Measurements from ENCODE around the gene ABLIM2. TPM values are rescaled to one million over a fixed set of nuclear protein-coding genes. Genes with fewer than 3 reads are reported as not detected.
"Not testable (repeated sequence)": the region's sequence is repeated elsewhere in the genome, so short reads cannot be mapped to it uniquely, and the experiment has no call there.

ABLIM2 gene
- total RNA-seq, 1 donor from 2014 or later, result 11.3 TPM

DNA sequence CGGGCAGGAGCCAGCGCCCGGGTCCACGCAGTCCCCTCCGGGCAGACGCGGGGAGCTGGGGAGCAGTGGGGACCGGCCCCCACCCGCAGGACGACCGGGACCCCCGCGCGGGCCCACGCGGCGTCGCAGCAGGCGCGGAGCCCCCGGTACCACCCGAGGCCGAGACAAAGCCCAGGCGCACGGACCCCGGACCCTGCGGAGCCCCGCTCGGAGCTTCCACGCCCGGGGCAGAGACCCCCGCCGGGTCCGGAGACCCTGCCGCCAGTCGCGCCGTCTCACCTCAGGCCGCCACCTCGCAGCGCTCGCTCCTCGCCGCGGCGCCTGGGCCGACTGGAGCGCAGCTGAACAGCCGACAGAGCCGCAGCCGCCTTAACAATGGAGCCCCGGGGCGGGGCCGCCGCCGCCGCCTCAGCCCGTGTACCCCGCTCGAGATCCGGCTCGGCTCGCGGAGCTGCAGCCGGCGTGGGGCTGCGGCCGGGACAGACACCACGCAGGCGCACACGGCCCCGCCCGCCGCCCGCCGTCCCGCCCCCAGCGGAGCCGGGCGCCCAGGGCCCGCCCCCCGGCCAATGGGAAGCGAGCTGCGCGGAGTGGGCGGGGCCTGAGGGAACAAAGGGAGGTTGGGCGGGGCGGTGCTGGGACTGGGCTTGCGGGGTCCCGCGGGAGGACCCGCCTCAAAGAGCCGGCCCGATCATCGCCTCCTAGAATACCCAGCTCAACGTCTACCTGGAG is 219.1 kb downstream of the ABLIM2 start, which contains the start of gene AFAP1:
TSS of gene AFAP1 (minus strand) at position 485 of the 732 bp plus-strand sequence. CDS start 67,783 bp downstream, outside the sequence.
- peak; percentile 82 for DNase-seq (ENCODE audit: low spot score)

DNA sequence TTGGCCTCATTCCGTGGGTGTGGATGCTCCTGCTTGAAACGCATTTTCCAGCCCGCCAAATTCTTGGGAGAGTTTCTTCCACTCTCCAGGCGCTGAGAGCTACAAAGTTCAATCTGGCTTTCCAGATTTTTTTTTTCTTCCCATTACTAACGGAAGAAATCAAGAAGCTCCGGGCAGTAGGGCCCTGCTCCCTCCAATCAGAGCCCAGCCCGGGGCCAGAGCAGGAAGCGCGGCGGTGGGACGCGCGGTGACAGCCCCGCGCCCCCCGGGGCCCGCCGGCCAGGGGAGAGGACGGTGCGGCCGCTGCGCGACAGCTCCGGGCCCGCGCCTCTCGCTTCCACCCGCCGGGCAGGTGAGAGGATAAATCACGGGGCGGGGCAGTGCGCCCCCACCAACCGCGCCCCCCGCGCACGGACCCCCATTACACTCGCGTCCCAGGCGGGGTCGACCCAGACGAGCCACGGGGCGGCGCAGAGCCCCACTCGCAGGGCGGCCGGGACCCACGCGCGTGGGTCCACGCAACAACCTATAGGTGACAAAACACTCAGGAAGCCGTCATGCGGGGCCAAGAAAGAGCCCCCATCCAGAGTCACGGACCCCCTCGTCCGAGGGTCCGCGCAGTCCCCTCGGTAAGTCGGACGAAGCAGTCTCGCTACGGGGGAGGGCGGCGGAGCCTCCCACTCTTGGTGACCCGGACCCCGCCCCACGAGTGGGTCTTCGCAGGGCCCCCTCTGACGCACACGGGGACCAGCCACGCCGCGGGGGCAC is 219.8 kb downstream of the ABLIM2 start:
- DNase-seq (ENCODE audit: low spot score), result no peak

DNA sequence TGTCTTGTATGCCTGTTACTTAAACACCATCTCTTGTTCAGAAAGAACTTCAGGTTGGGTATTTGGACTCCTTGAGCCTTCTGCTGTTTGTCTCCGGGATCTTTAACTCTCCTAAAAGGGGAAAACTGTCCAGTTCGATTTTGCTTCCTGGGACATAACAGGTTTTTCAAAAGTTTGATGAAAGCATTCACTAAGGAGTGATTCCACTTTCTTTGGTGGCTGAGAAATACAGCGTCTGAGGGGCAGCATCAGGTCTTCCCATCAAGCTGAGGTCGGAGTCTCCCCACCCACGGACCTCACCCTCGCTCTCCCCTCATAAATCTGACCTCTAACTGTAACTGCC is 220.4 kb downstream of the ABLIM2 start:
- no peak for DNase-seq (ENCODE audit: low spot score)

DNA sequence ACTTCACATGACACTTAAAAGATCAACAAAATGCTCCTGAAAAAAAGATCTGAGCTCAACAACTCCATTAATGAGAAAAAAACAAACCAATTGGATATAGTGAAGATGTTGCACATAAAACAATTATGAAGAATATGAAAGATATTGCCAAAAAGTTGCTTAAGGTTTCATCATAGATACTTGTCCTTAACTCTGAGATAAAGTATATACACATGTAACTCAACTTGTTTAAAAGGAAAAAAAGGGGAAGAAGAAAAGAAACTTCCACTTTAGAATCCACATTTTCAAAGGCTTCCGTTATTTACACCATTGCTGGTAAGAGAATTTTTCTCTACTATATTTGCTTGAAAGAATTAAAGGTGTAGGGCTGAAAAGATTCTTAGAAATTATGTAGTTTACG is 221.6 kb downstream of the ABLIM2 start:
- no peak for DNase-seq (ENCODE audit: low spot score)

DNA sequence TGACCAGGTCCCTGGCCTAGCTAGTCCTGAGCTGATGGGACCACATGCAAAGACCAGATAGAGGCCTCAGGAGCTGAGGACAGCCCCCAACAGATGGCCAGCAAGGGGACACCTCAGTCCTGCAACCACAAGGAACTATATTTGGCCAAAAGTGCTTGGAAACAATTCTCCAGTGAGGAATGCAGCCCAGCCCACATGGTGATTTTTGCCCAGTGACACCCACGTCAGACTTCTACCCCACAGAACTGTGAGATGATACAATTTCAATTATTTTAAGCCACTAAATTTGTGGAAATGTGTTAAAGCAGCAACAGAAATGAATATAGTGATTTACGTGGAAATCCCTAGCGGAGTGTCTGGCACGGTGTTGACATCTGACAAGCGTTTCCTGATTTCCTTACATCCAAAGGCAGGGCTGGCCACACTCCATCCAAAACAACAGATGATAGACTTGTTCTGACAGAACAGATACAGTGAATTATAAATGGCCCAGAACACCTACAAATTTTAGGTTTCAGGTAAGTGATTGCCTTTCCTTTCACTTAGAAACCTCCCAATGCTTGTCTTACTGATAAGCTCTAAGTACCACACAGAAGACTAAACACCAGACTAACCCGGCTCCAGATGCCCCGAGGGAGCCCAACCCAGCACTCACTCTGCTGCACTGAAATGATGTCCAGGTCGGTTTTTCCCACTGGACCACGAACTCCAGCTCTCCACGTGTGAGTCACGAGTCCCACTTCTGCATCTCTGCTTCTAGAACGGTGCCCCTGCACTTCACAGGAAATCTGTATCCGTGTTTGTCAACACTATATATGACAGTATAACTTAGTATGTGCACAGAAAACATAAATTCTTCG is 224.7 kb downstream of the ABLIM2 start:
- no peak for DNase-seq (ENCODE audit: low spot score)

DNA sequence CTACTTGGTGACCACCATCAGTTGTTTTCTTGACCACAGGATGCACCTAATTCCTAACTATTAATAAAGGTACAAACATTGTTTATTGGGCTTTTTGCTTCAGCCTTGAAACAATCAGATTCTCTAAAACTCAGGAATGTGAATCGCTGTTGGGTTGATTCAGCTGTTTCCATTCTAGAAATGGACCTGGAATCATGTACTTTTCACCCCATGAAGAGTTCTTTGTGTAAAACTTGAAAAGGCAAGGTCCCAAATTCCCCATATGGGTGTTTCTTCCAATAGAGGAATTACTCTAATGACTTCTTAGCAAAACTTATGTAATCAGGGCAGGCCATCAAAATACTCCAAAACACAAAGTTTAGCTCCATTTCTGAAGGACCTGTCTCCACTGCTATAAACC is 226.3 kb downstream of the ABLIM2 start:
- no peak for DNase-seq (ENCODE audit: low spot score)

DNA sequence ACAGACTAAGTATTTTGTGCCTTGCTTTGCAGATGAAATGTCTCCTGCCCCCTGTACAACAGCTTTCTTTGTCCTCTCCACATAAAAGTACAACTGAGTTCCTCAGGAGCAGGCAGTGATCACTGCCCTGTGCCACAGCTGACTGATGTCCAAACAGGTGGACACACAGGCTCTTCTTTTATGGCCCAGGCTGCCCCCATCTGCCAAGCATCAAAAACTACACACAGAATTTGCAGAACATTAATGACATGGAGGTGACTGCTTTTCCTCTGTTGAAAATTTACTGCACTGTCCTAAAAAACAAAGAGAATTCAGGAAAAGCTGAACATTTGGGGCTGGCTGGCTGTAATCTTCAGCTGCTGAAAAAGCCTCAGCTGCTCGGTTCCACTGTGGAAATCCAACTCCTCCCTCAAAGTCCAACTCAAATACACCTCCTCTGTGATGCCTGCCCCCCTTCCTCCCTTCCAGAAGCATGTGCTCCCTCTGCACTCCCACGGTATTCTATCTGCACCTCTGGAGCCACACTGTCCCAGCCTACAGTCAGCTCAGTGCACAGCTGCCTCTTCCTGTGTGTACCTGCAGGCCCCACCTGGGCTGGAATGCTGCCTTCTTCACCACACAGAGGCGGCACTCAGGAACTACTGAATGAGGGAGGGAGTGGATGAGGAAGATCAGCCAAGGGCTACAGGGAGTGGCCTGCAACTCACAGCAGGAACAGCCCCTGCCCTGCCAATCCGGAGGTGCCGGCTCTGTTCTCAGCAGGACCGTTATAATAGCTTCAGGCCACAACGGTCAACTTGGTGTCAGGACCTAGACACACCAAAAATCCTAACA is 229.3 kb downstream of the ABLIM2 start:
- peak; percentile 68 for DNase-seq (ENCODE audit: low spot score)

DNA sequence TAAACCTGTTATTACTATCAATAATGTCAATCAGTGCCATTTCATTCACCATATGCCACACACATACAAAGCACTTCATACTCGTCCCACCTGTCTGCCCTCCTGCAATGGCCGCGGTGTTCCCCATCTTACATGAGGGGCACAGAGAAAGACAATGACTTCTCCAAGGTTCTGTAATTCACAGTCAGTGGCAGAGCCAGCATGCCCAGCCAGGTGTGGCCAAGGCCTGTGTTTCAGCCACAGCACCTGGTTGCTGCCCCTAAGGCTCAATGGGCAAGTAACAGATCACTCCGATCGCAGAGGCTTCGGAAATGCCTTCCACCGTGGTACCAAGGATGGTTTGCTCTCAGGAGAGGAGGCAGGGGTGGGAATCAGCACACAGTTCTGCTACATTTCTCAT is 229.9 kb downstream of the ABLIM2 start:
- DNase-seq (ENCODE audit: low spot score), result no peak

DNA sequence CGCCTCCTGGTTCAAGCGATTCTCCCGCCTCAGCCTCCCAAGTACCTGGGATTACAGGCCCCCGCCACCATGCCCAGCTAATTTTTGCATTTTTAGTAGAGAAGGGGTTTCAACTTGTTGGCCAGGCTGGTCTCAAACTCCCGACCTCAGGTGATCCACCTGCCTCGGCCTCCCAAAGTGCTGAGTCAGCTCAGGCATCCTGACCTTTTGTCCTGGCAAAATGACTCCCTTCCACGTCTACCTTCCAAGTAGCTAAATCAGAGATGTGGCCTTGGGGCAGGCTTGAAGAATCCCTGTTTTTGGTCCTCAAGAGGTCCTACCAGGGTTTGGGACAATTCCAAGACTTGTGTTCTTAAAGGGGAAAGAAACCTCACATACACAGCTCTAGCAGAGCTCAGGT is 231.8 kb downstream of the ABLIM2 start:
- no peak for DNase-seq (ENCODE audit: low spot score)

DNA sequence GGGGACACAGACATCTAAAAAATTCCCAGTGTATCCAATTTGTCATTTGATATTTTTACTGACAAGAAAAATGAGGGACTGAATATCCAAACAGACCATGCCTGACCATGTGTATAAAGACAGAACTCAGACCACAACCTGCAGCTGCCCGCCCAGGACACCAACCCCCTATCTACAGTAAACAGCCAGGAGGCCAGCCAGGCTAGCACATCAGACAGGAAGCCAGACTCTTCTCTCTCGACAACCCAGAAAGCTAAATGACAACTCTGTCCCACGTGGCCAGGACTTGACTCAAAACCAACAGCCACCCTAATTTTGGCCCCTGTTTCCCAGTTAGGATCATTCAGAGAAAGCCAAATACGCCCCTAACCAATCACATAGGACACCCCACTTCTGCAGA is 234.0 kb downstream of the ABLIM2 start:
- no peak for DNase-seq (ENCODE audit: low spot score)

DNA sequence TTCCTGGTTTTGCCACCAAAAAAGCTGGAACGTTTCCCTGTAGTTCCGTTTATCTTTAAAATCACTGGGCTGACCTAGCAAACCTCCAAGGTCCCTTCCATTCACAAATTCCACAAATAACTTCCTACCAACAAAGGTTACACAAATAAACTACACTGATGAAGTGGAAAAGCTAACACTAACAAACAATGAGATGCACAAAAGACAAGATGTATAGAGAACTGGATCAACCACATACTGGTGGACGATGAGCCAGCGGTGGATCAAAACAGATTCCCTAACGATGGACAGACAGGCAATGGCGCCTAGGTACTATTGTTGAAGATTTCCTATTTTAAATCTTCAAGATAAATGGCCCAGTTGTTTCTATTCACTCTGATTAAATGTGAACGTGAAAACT is 234.4 kb downstream of the ABLIM2 start:
- no peak for DNase-seq (ENCODE audit: low spot score)

DNA sequence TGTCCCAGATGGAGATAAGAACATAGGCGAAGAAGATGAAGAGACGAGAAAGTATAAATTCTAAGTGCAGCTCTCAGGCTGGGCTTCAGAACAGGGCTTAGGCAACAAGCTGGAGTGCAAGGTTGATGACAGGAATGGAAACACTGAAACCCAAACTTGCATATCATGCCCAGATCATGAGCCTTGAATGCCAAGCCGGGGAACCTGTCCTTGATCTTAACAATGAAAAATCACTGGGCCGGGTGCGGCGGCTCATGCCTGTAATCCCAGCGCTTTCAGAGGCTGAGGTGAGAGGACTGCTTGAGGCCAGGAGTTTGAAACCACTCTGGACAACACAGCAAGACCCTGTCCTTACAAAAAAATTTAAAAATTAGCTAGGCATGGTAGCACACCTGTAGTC is 236.1 kb downstream of the ABLIM2 start:
- no peak for DNase-seq (ENCODE audit: low spot score)

DNA sequence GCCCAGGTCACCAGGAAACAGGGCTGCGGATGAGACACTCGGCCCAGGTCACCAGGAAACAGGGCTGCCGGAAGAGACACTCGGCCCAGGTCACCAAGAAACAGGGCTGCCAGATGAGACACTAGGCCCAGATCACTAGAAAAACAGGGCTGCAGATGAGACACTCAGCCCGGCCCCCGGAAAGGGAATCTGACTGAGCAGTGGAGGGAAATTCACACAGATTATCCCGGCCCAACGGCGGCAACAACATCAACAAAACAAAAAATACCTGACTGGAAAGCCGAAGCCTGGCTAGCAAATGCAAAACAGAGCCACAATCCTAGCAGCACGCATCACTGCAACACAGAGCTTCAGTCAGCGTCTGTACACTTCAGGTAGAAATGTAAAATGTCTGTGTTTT is 239.6 kb downstream of the ABLIM2 start:
- no peak for DNase-seq (ENCODE audit: low spot score)

DNA sequence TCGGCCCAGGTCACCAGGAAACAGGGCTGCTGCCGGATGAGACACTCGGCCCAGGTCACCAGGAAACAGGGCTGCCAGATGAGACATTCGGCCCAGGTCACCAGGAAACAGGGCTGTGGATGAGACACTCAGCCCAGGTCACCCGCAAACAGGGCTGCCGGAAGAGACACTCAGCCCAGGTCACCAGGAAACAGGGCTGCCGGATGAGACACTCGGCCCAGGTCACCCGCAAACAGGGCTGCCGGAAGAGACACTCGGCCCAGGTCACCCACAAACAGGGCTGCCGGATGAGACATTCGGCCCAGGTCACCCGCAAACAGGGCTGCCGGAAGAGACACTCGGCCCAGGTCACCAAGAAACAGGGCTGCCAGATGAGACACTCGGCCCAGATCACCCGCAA is 240.4 kb downstream of the ABLIM2 start:
- DNase-seq (ENCODE audit: low spot score), result not testable (repeated sequence)

DNA sequence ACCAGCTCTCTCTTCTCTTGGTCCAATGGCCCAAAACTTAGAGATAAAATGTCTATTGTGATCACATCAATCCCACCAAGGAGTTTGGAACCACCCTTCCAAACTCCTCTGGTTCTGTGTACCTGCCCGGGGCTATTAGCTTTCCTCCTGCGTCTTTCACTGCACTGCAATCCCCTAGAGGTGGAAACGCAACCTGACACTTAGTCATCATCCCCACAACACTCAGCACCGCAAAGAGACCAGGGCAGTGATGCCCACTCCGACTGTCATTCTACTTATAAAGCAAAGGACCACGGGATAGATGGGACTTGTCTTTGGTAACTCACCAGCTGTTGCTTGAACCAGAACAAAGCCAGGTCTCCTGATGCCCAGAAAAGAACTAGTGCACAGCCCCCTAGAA is 240.9 kb downstream of the ABLIM2 start:
- no peak for DNase-seq (ENCODE audit: low spot score)

DNA sequence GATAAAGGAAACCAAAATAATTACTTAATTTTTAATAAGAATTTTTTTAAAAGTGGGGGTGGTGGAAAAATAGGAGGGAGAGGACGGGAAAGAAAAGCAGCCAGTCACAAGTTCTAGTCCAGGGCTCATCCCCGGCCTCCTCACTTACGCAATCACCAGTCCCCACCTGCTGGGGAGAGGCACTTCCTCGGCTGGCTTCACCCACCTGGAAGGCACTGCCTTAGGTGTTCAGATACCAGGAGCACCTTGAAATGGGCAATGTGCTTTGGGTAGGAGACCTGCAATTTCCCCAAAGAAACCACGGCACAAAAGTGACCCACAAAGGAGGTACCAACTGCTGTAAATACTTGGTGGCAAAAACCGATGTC is 242.8 kb downstream of the ABLIM2 start:
- DNase-seq (ENCODE audit: low spot score), result no peak

Other genes with a start within 250 kb of the ABLIM2 start
- gene AFAP1, start 219.0 kb downstream of the ABLIM2 start, total RNA-seq, result 22.7 TPM
- 50.9 TPM for gene SH3TC1, start 40.5 kb upstream of the ABLIM2 start, total RNA-seq
- gene HTRA3, start 110.9 kb upstream of the ABLIM2 start, total RNA-seq, result 20.3 TPM

All from mucosa of gallbladder (tissue), 1 donor.